Neural cell (in vitro differentiated cells): ENCODE measurements around the gene DNAJB9.

Experiments used
- CTCF ChIP-seq: fragments of 450-650 bp; IDR thresholded peaks from 2 replicates; pipeline ENCODE4 v1.5.1; 2014; ENCODE audit warnings: antibody characterized with exemption, mild to moderate bottlenecking, moderate library complexity; ENCODE audit not compliant: poor library complexity, severe bottlenecking
- EP300 ChIP-seq: fragments of 450-650 bp; conservative IDR thresholded peaks from 2 replicates; pipeline ENCODE4 v1.6.1; 2014; ENCODE audit warnings: antibody characterized with exemption, mild to moderate bottlenecking, moderate library complexity; ENCODE audit not compliant: poor library complexity, severe bottlenecking
- EZH2 ChIP-seq: fragments of 200-600, 300-800 bp; shearing (Covaris generic), sonication (generic); IDR thresholded peaks from 2 replicates; pipeline ENCODE4 v1.6.1; 2014; ENCODE audit warnings: antibody characterized with exemption, low read length, borderline replicate concordance, mild to moderate bottlenecking; ENCODE audit not compliant: insufficient read depth, poor library complexity, severe bottlenecking
- TAF1 ChIP-seq: IDR thresholded peaks from 2 replicates; pipeline ENCODE4 v1.6.1; 2012; ENCODE audit warnings: low read depth

- TF ChIP-seq CTCF: no peak
- TF ChIP-seq EP300: no peak
- TF ChIP-seq TAF1: no peak
- TF ChIP-seq EZH2: no peak
These were observed 32.4 kb upstream of the DNAJB9 start for GRCh38 chr7:108537229-108537628.
